HepG2 (cell line): ENCODE data around the gene VWA3A. TPM values are rescaled to one million over a fixed set of nuclear protein-coding genes. Genes with fewer than 3 reads are reported as not detected.
A peak's percentile ranks its signal among the peaks of the same experiment; 100 is the strongest.

ENCODE experiments used
- AHDC1 ChIP-seq: sonication (generic); formaldehyde crosslinking; IDR thresholded peaks from 2 replicates; pipeline ENCODE4 v1.5.1; 2020; ENCODE audit warnings: mild to moderate bottlenecking, missing genetic modification reagents, borderline replicate concordance
- ARNT2 ChIP-seq: sonication (generic); formaldehyde crosslinking; IDR thresholded peaks from 2 replicates; pipeline ENCODE4 v1.8.0; 2022; ENCODE audit warnings: mild to moderate bottlenecking, low read depth, missing genetic modification reagents, moderate library complexity
- EED ChIP-seq: sonication (generic); formaldehyde crosslinking; IDR thresholded peaks from 2 replicates; pipeline ENCODE4 v1.5.0; 2020; ENCODE audit warnings: mild to moderate bottlenecking, missing genetic modification reagents
- NFE2L1 ChIP-seq: sonication (generic); formaldehyde crosslinking; IDR thresholded peaks from 2 replicates; pipeline ENCODE4 v1.4.0; 2020; ENCODE audit warnings: missing genetic modification reagents, mild to moderate bottlenecking, borderline replicate concordance
- POLR2AphosphoS5 ChIP-seq: IDR thresholded peaks from 2 replicates; pipeline ENCODE4 v1.6.1; 2012; ENCODE audit warnings: low read depth, low read length
- RBAK ChIP-seq: sonication (generic); formaldehyde crosslinking; IDR thresholded peaks from 2 replicates; pipeline ENCODE4 v1.5.1; 2020; ENCODE audit warnings: mild to moderate bottlenecking, missing genetic modification reagents
- SNAPC2 ChIP-seq: sonication (generic); formaldehyde crosslinking; IDR thresholded peaks from 2 replicates; pipeline ENCODE4 v1.8.1; 2022; ENCODE audit warnings: mild to moderate bottlenecking, missing genetic modification reagents
- SNAPC4 ChIP-seq: sonication (generic); formaldehyde crosslinking; IDR thresholded peaks from 2 replicates; pipeline ENCODE4 v1.4.0; 2020; ENCODE audit warnings: mild to moderate bottlenecking, missing genetic modification reagents
- ZNF484 ChIP-seq: sonication (generic); formaldehyde crosslinking; IDR thresholded peaks from 2 replicates; pipeline ENCODE4 v1.5.1; 2020; ENCODE audit warnings: mild to moderate bottlenecking, low read depth, missing genetic modification reagents, borderline replicate concordance
- polyA plus RNA-seq, 8 experiments: library from polyadenylated mRNA; depleted of rRNA in 3 of 8; stranded (reverse) in 7 of 8; unstranded in 1 of 8; fragments of >200 nt; fragmentation: Illumina TruSeq in 4 of 8; extraction: Trizol in 4 of 8; gene quantifications; 2 replicates each; pipeline versions ENCODE4 v1.2.1 to v1.2.3, GENCODE V29; 2011 to 2016; ENCODE audit warnings: low read depth in 4 of 8, missing spikeins in 1 of 8, mixed read lengths in 1 of 8; ENCODE audit not compliant: insufficient read depth in 1 of 8
- total RNA-seq, 5 experiments: library from RNA; depleted of rRNA; stranded (reverse); fragments of >200 nt; fragmentation: Illumina TruSeq; extraction: Trizol; gene quantifications; 2 replicates each; pipeline ENCODE4 v1.2.3, GENCODE V29; 2016; ENCODE audit warnings: low read depth in 1 of 5
- TF ChIP-seq, protein P1 (sequence below): sonication (generic); formaldehyde crosslinking; IDR thresholded peaks from 2 replicates; pipeline ENCODE4 v1.4.0; 2020; ENCODE audit warnings: mild to moderate bottlenecking, missing genetic modification reagents
- TF ChIP-seq, protein P2 (sequence below), 2 experiments: IDR thresholded peaks; 2 replicates each; pipeline ENCODE4 v1.6.1; 2011 to 2012; ENCODE audit warnings: low read length in 2 of 2, borderline replicate concordance in 1 of 2, low read depth in 1 of 2, mild to moderate bottlenecking in 1 of 2, moderate library complexity in 1 of 2

Gene VWA3A
- total and polyA plus RNA-seq, 2 of the 13 experiments (the other 11 are each of a cell fraction or from before 2014, with no cell fraction given), result 0.03 to 0.07 TPM

DNA sequence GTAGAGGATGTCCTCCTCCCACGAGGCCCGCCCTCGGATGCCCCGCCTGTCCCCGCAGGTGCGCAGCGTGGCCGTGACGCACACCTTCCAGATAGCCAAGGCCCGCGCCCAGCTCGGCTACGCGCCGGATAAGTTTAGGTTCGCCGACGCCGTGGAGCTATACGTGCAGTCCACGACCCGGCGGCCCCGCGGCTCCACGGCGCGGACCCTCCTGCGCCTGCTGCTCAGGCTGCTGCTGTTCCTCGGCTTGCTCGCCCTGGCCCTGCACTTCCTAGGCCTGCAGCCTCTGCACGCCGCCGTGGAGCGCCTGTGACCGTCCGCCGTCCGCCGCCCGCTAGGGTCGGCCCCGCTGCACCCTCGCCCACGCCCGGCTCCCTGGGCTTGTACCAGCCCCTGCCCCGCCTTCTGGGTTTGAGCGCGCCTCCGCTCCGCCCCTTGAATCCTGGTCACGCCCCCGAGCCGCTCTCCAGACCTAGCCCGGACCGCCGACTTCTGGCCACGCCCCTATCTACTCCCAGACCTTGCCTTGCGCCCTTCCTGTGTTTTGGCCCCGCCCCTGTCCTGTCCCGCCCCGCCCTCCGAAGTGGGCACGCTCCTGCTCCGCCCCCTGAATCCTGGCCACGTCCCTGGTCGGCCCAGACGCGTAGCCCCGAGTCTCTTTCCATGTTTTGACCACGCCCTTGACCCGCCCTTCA is 97.9 kb downstream of the VWA3A start (continued):
- TF ChIP-seq AHDC1 (CRISPR knock-in tag), result no peak; the same call in 1 of the 2 replicates
- 0 out of 2 replicates have a peak, but pooled peaks have one; percentile 65 for TF ChIP-seq ZNF484 (CRISPR knock-in tag)
- peak; percentile 78 for TF ChIP-seq POLR2AphosphoS5
- TF ChIP-seq SNAPC2 (CRISPR knock-in tag), result peak; percentile 86; the same call in 1 of the 2 replicates
- TF ChIP-seq RBAK (CRISPR knock-in tag), result no peak
- peak; percentile 67; the same call in 1 of the 2 replicates for TF ChIP-seq EED
- TF ChIP-seq SNAPC4, result no peak; the same call in 1 of the 2 replicates
- TF ChIP-seq, protein P1, sequence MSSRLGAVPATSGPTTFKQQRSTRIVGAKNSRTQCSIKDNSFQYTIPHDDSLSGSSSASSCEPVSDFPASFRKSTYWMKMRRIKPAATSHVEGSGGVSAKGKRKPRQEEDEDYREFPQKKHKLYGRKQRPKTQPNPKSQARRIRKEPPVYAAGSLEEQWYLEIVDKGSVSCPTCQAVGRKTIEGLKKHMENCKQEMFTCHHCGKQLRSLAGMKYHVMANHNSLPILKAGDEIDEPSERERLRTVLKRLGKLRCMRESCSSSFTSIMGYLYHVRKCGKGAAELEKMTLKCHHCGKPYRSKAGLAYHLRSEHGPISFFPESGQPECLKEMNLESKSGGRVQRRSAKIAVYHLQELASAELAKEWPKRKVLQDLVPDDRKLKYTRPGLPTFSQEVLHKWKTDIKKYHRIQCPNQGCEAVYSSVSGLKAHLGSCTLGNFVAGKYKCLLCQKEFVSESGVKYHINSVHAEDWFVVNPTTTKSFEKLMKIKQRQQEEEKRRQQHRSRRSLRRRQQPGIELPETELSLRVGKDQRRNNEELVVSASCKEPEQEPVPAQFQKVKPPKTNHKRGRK (CRISPR knock-in tag), result peak; percentile 88; the same call in 1 of the 2 replicates
- TF ChIP-seq NFE2L1, result peak; percentile 85; the same call in 1 of the 2 replicates
- TF ChIP-seq ARNT2 (CRISPR knock-in tag), result peak; percentile 98
- TF ChIP-seq, protein P2, sequence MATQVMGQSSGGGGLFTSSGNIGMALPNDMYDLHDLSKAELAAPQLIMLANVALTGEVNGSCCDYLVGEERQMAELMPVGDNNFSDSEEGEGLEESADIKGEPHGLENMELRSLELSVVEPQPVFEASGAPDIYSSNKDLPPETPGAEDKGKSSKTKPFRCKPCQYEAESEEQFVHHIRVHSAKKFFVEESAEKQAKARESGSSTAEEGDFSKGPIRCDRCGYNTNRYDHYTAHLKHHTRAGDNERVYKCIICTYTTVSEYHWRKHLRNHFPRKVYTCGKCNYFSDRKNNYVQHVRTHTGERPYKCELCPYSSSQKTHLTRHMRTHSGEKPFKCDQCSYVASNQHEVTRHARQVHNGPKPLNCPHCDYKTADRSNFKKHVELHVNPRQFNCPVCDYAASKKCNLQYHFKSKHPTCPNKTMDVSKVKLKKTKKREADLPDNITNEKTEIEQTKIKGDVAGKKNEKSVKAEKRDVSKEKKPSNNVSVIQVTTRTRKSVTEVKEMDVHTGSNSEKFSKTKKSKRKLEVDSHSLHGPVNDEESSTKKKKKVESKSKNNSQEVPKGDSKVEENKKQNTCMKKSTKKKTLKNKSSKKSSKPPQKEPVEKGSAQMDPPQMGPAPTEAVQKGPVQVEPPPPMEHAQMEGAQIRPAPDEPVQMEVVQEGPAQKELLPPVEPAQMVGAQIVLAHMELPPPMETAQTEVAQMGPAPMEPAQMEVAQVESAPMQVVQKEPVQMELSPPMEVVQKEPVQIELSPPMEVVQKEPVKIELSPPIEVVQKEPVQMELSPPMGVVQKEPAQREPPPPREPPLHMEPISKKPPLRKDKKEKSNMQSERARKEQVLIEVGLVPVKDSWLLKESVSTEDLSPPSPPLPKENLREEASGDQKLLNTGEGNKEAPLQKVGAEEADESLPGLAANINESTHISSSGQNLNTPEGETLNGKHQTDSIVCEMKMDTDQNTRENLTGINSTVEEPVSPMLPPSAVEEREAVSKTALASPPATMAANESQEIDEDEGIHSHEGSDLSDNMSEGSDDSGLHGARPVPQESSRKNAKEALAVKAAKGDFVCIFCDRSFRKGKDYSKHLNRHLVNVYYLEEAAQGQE (IDR thresholded peaks at IDR 0.05; ENCODE audit: borderline replicate concordance in 1 of 2, low read depth in 1 of 2, low read length in 2 of 2), result 0 out of 4 replicates have a peak, but pooled peaks of 1 of the 2 experiments have one; percentile 38
